G401 (cell line): ENCODE measurements around the gene AFF1. TPM values are rescaled to one million over a fixed set of nuclear protein-coding genes. Genes with fewer than 3 reads are reported as not detected.

ENCODE experiments used
- DNase-seq: peaks from one replicate; pipeline ENCODE4 v3.0.0-alpha.2; 2015; ENCODE audit warnings: low spot score
- in situ Hi-C: cut with HindIII; loops from 2 replicates; pipeline ENCODE4 v1.10.0; 2016; ENCODE audit warnings: low sequenced_read_pairs, mixed read lengths
- total RNA-seq: library from RNA; depleted of rRNA; stranded (reverse); fragments of >200 nt; shearing (Covaris generic); gene quantifications from 2 replicates; pipeline ENCODE4 v1.2.3, GENCODE V29; 2014

The AFF1 gene
- total RNA-seq, 1 experiment from 2014 or later: 0.61 TPM

DNA sequence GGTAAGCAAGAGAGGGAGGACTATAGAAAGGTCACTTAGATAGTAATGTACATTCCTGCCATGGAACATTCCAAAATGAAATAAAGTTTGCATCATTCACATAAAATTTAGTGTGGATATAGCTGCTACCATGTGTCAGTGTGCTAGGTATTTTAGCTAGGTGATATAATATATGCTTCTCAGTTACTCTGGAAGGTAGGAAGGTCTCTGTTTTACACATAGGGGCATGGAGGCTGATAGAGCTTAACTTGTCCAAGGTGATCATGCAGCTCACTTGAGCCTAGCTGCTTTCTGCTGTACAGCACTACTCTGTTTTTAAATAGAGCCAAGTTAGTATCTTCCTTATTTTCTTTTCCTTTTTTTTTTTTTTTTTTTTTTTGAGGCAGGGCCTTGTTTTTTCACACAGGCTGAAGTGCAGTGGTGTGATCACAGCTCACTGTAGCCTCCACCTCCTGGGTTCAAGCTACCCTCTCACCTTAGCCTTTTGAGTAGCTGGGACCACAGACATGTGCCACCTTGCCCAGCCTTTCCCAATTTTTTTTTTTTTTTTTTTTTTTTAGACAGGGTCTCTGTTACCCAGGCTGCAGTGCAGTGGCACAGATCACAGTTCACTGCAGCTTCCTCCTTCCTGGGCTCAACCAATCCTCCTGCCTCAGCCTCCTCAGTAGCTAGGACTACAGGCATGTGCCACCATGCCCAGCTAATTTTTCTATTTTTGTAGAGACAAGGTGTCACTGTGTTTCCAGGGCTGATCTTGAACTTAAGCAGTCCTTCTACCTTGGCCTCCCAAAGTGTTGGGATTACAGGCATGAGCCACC, 10.4 kb downstream of the AFF1 start:
- no peak for DNase-seq
- in situ Hi-C loops: no loop called here

DNA sequence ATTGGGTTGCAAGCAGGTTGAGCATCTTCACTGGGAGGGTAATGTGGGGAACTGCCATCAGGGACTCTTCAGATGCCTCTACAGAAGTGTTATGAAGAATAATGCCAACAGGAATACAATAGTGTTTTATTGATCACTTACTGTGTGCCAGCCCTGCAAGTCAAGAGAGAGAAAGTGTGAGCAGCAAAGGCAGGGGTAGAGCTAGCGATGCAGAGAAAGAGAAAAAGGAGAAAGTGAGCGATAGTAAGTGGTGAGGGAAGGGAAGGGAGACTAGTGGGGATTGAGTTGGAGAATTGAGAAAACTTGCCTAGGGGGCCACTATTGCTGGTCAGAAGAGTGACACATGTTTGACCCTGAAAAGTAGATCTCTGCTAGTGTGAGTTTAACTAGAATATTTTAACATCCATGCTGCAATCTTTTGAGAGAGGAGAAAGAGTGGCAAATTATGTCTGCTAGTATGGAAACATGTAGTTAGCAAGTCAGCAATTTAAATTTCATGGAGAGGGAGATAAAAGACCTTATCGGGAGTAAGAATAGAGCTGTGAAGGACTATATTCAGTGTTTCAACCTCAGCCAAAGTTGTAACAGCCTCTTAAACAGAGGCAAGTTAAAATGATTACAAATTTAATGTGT, 12.2 kb downstream of the AFF1 start:
- in situ Hi-C loops: no loop called here
- DNase-seq: no peak

DNA sequence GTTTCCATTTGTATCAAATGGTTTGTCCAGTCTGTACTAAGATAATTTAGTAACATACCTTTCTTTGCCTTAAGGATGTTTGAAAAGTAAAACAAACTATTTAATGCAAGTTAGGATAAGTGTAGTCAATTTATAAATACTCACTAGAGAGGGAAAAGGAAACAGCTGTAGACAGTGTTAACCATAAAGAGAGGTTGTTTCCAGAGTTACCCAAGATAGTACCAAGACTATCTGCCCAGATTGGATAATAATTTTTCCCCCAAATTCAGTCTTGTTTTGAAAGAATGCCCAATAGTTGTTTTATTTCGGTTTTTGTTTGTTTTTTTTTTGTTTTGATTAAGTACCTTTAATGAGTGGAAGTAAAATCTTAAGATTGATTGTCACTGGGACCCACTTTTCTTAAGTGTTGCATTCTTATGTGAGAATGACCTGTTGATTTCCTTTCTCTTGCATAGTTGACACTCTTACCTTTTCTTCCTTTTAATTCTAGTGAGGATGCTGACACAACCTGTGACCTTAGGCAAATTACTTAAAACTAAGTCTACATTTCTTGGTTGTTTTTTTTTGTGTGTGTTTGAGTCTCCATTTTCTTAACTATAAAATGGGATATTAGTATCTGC, 12.8 kb downstream of the AFF1 start:
- no peak for DNase-seq
- in situ Hi-C loops: no loop called here

DNA sequence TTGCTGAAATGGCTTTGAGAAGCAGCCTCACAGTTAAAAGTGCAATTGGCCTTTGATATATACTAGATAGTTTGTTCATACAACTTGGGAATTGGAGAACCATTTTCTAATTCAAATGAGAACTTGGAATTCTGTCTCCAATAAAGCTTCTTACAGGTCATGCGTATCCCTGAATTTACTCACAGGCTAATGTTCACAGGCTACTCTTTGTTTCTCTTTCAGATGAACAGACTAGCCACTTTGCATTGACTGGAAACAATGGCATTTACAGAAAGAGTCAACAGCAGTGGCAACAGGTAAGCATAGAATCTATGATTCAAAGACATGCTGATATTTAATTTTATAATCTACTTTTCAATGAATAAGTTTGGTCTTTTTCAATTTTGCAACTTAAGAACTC, 13.5 kb downstream of the AFF1 start:
- in situ Hi-C loops: no loop called here
- DNase-seq: no peak

DNA sequence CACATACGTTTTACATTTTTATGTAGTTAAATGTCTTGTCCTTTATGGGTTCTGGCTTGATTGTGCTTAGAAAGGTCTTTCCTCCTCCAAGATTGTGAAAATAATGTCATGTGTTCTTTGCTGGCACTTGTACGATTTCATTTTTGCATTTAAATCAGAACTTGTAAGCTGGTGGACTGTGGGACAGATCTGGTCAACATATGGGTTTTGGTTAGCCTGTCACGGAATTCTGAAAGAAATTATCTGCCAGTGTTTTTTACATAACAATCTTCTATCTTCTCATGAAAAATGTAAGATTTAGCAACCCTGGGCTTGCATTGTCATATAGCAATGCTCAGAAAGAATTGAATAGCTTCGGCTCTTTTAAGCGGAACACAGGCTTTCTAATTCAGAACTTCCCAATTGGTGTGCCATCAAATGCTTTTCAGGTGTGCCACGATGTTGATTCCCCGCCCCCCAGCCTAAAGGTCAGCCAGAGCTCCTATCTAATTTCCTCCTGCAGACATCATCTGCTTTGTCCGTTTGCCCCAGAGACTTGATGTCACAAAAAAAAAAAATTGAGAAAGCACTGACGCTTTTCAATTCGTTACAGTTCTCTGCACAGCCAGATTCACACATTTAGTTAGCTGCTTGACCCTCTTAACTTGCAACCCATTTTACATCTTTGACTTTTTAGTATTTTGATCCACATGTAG, 16.2 kb downstream of the AFF1 start:
- in situ Hi-C loops: no loop called here
- DNase-seq: no peak

DNA sequence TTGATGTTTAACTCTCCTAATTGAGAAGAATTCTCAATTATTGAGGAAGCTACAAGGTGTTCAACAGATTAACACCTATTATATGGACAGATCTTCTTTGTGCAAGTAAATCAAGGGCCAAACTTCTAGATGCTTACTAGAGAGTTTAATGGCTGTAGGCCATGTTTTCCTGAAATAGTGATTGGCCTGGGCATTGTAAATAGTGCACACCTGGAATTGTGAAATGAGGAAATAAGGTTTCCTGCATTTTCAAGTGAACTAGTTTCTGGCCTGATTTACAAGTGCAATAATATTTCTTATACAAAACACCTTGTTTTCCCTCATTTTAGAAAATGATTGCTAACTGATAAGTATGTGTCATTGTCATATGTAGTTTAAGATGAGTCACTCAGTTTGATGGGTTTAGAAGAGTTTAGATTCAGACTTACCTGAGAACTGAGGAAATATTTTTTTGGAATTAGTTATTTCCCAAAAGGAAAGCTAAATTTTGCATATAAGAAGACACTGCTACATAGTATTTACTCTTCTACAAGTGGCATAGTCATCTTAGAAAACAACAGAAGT, 21.2 kb downstream of the AFF1 start:
- no peak for DNase-seq
- in situ Hi-C loops: no loop called here

DNA sequence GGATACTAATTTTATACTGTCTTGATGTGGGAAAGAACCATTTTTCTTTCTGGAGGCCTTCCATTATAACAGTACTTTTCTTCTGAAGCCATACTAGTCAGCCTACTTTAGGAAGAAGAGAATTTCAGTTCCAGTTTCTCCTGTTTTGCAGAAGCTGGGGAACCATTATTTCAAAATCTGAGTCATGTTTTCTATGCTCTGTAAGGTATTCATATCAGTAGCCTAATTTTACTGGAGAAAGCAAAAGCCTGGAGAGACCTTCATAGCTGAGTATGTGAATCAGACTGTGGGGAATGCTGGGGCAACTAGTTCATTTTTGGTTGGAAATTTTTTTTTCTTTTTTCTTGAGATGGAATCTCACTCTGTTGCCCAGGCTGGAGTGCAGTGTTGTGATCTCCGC, 22.4 kb downstream of the AFF1 start:
- DNase-seq: no peak
- in situ Hi-C loops: no loop called here

DNA sequence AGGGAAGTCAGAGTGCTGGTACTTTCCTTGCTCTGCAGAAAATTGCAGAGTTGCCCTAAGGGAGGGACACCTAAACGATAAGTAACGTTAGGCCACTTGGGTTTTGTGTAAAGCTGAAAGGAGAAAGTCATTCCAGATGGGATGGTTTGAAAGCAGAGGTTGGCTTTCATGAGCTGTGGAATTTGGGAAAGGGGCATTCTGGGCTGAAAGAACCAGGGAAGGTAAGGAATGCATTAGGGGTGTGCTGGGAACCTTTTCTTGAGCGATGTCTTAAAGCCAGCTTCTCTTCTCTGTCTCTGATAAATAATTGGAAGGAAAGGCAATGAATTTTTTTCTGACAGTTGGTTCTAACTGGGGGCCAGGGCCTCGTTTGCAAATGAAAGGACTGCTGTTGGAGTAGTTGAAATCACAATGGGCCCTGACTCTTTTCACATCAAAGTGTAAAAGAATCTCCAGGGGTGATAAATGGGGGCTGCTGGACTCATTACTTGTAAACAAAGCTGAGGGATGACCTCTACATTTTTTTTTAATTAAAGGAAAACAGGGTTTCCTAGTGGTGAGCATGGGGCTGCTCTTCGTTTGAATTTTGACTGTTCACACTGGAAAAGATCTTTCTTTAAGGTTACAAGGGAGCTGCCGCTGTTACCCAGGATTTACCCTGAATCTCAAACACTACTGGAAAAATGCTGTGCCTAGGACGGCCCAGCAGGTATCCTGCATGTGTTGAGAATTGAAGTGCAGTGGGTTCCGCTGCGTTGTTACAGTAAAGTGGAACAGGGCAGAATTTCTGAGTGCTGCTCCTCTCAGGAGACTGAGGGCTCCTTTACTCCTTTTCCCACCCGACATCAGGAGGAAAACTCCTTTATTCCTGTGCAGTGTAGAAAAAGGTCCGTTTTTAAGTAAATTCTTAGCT, 25.0 kb downstream of the AFF1 start:
- in situ Hi-C loops: no loop called here
- DNase-seq: no peak

DNA sequence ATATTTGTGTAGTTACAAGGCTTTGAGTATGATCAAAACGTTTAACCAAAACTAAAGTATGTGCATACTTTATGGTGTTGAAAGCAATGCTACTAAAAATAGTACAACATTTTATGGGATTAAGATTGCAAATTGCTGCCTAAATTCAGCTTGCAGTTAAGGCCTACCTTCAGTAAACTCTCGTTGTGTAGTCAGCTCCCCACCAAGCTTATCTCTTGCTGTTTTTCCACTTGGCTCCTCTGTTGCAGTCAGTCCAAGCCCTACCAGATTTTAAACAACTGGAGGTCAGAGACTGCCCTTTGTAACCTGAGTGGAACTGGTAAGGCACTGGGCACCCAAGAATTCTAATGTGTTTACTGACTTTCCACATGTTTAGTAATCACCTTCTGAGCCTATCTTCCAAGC, 25.7 kb downstream of the AFF1 start:
- no peak for DNase-seq
- in situ Hi-C loops: no loop called here

DNA sequence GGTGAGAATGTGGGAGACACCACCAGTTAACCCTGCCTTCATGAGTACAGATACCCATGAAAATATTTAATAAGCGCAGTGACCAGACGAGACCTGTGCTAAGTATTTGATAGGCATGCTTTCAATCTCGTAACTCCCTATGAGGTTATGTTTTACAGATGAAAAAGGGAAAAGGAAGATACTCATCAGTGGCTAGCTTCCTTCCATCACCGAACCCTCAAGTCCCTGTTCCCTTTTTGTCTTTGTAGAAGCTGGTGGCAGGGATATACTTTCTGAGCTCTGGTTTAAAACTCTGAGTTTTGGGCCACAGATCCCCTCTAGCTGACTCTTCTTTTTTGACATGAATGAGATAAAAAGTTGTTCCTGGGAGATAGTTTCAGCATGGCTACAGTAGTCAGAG, 26.3 kb downstream of the AFF1 start:
- DNase-seq: no peak
- in situ Hi-C loops: no loop called here

DNA sequence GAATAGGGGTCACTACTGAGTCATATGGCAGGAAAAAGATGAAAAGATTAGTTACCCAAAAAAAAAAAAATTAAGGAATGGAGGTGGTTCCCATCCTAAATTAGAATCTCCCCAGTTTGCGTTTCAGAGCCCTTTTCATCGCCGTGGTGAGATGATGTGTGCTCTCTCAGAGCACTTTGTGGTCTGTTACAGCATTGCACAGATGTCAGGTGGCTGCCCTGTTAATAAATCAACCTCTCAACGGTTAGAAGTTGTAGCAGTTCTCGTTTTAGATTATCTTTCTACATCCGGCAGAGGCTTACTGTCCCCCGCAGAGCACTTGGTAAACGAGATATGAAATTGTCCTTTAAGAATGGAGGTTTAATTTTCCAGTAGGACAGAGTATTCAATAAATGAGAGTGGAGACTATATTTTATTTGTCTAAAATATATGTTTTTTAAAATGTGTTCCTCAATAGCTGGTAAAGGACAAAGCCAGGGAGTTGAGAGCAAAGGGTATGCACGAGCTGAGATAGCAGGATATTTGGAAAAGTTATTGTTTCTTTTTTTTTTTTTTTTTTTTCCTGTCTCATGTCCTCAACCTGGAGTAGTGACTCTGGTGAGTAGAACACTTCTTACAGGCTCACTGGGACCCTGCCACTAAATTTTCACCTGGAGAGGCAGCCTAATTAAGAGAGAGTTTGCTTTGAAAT, 26.9 kb downstream of the AFF1 start:
- DNase-seq: no peak
- in situ Hi-C loops: no loop called here

DNA sequence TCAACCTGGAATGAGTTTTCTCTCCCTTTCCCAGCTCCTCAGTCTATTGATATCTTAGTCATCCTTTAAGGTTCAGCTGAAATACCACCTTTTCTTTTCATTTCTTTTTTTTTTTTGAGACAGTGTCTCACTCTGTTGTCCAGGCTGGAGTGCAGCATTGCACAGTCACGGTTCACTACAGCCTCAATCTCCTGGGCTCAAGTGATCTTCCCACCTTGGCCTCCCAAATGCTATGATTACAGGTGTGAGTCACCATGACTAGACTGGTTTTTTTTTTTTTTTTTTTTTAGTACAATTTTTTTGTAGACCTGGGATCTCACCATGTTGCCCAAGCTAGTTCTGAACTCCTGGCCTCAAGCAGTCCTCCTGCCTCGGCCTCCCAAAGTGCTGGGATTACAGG, 28.9 kb downstream of the AFF1 start:
- in situ Hi-C loops: no loop called here
- DNase-seq: no peak

DNA sequence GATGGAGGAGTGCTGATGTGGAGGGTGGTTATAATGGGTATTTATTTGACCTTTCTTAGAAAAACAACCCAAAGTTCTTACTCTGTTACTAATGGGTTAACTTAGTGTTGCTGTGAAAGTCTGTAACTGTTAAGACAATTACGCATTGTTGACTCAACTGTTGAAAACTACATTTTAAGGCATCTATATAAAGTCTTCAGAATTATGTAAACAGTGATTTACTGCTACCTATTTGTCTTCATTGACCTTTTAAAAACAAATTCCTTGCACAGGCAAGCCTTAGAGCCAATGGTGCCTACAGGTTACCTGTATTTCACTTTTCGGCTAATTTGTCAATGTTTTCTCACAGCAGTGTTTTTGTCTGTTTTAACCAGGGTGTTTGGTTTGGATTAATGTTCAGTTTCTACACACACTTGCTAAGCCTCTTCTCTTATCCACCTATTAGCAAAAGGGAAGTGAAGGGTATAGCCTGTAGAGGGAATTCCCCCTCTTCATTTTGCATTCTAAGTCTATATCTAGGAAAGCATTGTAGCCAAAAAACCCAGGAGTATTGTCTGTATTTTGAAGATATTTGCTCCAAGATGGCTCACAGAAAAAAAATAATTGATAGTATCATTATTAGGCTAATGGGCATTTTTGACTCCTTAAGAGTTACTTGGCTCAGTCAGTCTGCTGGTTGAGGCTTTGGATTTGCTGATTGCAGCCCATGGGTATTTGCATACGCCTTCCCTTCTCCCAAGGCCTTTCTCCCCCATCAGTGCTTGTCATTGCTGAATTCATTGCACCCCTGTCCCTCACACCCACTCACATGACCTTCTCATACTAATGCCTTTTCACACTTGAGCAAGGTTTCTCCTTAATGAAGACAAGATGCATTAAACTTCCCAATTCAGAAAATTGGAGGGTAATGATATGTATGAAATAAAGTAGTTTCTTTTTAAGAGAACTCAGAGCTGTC, 30.5 kb downstream of the AFF1 start:
- DNase-seq: no peak
- in situ Hi-C loops: no loop called here

DNA sequence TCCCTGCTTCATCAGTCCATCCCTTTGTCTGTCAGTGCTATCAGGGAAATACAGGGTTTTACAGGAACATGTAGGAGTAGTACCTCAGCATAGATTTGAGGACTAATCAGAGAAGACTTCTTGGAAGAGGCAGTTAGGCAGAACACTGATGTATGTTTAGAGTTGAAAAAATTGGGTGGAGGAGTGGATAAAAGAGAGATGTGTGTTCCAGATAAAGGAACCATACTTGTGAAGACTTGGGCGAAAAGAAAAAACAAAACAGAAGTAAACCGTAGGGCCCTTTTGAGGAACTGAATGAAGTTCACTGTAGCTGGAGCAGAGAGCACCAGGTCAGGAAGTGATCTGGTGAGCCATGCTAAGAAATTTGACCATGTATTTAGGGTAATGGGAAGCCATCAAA, 32.3 kb downstream of the AFF1 start:
- in situ Hi-C loops: no loop called here
- no peak for DNase-seq

DNA sequence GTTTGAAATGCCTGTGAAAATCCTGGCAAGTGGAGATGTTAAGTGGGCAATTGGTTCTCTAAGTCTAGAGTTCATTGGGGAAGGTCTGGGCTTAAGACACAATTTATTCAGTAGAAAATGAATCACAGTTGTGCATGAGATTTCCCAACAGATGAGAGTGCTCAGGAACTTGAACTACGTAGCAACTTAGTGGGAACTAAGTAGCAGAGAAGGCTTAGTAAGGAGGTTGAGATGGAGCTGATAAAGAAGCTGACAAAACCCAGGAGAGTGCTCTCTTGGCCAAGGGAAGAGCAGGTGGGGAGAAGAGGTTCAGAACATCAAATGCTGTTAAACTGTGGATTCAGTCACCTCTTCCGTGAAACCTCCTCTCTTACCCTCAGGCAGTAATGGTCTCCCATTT, 33.0 kb downstream of the AFF1 start:
- DNase-seq: no peak
- in situ Hi-C loops: no loop called here

DNA sequence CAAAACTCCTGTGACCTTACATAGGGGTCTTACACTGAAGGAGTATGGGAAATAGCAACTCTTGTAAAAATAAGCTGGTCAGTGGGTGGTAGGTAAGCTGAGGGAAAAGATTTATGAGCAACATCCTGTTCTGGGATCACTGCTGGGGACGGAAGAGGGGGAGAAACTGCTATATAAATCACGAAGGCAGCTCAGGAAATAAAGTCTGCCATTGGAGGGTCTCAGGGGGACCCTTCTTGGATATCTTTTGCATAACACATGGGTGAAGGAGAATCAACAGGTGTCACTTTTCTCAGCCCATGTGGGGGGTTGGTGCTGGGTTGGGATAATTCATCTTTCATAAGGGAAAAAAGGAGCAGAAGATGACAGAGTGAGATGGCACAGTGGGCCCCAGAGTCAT, 33.7 kb downstream of the AFF1 start:
- in situ Hi-C loops: no loop called here
- DNase-seq: no peak
